Kidney glomerular epithelial cell (primary cell): ENCODE results near the gene ZNF575.
A peak's percentile ranks its signal among the peaks of the same experiment; 100 is the strongest.

ENCODE experiments used
- DNase-seq: peaks from one replicate; lab custom pipeline; 2025; lab: John Stamatoyannopoulos, UW

The ZNF575 gene

DNA sequence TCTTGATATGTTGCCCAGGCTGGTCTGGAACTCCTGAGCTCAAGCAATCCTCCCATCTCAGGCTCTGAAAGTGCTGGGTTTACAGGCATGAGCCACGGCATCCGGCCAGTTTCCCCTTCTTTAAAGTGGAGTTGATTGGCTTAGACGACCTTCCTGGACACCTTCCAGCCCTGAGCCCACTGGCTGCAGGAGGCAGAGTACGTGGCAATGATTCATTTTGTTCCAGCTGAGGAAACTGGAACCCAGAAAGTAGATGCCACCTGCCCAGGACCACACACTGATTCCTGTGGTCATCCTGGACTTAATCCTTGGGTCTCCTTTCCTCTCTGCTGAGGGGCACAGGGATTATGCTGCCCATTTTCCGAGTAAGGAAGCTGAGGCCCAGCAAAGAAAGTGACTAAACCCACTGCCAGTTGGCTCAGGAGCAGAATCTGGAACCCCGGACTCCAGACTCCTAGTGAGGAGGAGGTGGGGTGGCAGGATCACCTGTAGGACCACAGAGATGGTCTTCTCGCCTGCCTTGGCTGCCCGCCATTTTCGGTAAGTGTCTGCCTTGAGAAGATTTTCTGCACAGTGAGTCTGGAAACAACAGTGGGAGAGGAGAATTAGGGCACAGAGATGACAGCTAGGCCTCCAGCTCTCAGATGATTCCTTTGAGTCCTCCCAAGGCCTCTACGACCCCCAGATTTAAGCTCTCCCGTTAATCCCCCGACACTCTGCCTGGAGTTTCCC, 41.6 kb downstream of the ZNF575 start:
- DNase-seq, result peak; percentile 41

DNA sequence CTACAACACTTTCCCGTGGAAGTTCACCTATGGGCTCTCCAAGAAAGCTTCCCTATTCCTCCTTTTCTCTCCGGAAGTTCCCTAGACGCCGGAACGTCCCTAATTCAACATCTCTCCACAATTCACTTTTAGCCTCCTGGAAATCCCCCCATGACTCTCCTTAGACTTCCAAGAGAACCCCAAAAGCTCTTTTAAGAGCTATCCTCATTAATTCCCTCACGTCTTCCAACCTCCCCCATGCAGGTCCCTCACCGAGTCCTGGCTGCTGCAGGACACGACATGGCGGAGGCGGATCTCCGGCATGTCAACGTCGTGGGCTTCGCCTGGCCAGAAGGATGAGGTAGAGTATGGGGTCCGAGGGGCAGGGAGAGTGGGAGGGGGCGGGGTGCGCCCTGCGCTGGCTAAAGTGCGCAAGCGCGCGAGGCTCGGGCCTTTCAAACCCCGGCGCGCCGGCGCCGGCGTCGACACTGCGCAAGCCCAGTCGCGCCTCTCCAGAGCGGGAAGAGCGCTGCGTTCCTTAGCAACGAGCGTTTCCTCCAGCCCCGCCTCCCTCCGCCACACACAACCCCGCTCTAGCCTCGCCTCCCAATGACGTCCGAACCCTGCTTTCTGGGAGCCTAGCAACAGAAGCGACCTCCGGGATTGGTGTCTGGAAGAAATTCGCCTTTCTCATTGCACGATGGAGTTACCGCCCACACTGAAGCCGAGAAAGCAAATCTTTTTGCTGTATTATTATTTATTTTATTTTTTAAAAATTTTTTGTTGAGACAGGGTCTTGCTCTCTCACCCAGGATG, 42.4 kb downstream of the ZNF575 start, which contains the start of the genes PINLYP and XRCC1:
Gene PINLYP (plus strand): TSS at position 646 of the 795 bp plus-strand sequence. CDS start 1,391 bp downstream, outside the sequence.
Gene XRCC1 (minus strand): TSS at position 372 of the 795 bp plus-strand sequence. CDS start 69 bp downstream, at position 303.
- peak; percentile 96 for DNase-seq

DNA sequence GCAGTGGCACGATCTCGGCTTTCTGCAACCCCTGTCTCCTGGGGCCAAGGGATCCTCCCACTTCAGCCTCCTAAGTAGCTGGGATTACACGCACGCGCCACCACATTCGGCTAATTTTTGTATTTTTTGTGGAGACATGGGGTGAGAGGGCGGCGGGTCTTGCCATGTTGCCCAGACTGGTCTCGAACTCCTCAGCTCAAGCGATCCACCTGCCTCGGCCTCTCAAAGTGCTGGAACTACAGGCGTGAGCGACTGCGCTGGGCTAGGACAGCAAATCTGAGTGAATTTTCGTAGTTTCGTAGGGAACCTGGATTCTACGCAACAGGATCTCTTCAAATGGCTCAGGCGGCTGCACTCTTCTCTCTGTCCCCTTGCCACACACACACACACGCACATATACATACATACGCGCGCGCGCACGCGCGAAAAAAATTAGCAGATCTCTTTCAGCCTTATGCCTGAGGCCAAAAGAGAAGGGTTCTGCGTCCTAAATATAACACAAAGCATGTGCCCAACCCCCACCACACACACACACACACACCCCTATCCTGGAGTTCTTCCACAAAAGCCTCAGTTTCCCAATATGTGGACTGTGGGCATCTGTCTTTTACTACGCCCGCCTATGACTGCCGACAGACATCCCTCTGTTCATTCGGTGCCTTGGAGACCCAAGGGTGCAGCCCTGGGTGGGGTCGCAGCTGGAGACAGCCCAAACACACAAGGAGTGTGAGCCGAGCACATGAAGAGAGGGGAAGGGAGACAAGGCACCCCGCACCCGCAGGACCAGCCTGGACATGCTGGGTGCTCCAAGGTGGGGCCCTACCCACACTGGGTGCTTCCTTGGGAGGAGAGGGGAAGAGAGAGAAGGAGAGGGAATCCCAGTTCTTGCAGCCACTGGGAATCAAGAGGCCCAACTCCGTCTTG, 43.2 kb downstream of the ZNF575 start:
- no peak for DNase-seq

DNA sequence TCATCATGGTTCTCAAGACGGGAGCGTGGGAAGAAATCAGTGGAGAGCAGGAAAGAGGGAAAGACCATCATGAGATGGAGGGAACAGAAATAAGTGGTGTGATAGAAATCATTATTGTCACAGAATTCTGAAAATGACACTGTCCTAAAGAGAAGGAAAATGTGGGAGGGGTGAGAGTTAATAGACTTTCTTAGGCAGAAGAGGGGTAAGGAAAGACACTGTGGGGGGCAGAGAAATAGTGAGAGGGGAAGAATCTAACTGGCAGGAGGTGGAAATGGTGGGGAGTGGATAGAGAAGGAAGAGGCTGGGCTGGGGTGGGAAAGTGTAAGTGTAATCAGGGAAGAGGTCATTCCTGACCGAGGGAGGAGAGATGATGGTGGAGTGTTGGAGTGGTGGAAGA, 45.8 kb downstream of the ZNF575 start:
- DNase-seq, result no peak

DNA sequence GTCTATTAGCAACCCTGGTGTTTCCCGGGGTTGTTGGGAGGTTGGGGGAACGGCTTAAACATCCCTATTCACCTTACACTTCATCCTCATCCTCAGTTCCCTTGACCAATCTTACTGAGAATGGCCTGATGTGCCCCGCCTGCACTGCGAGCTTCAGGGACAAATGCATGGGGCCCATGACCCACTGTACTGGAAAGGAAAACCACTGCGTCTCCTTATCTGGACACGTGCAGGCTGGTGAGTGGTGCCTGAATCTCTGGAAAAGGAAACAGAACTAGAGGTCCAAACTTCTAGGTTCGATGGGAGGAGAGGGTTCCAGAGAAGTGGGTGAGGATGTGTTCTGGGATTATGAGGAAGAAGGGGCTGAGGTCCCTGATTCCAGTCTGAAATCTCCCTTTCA, 48.5 kb downstream of the ZNF575 start:
- no peak for DNase-seq

DNA sequence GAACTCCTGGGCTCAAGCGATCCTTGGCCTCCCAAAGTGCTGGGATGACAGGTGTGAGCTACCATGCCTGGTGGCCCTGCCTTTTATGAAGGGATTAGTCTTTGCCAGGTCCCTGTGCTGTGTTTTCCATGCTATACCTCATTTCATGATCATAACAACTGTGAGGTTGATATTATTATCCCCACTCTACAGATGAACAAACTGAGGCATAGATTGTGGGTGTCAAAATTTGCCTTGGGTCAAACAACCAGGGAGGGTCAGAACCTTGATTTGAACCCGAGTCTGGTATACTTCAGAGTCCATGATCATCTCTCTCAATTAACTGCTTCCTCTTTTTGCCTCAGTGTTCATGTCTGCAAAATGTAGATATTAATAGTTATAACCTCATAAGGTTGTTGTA, 49.5 kb downstream of the ZNF575 start:
- DNase-seq, result no peak

DNA sequence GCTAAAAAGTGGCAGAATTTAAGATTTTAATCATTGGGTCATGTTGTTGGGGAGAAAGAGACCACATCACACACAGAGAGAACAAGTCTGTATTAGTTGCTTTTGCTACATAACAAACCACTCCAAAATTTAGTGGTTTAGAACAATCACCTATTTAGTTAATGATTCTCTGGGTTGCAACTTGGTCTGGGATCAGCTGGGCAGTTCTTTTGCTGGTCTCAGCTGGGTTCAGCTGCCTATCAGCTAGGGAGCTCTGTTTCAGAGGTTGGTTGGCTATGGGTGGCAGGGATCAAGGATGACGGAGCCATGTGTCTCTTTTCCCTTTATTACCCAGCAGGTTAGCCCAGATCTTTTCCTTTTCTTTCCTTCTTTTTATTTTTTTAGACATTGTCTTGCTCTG, 51.5 kb downstream of the ZNF575 start:
- DNase-seq, result peak; percentile 13
